CD4-positive, alpha-beta T cell (primary cell): Measurements from ENCODE around the gene MCCC1. TPM values are rescaled to one million over a fixed set of nuclear protein-coding genes. Genes with fewer than 3 reads are reported as not detected.

Experiments
- ATAC-seq: fragments of 200-7000 bp; cut with Tn5 transposase; one replicate; pipeline ENCODE4 v1.10.0; 2022; ENCODE audit warnings: mild to moderate bottlenecking; ENCODE audit not compliant: poor library complexity
- CTCF ChIA-PET: fragments of 350-600 bp; sonication (Branson Sonifier 250); formaldehyde crosslinking; loops from one replicate; lab custom pipeline; 2021; ENCODE audit warnings: antibody characterized with exemption, inconsistent platforms; lab: Charles Lee
- POLR2A ChIA-PET: fragments of 350-600 bp; sonication (Branson Sonifier 250); formaldehyde crosslinking; loops from one replicate; lab custom pipeline; 2021; ENCODE audit warnings: antibody characterized with exemption, inconsistent platforms; lab: Charles Lee
- DNase-seq, 14 experiments: peaks; one replicate each; pipeline ENCODE4 v3.0.0-alpha.2; 2013 to 2020; ENCODE audit warnings: mixed read lengths in 2 of 14
- H3K27ac ChIP-seq, 2 donors: one replicate each; pipeline versions ENCODE4 v1.5.1 to v1.7.0; 2013; ENCODE audit warnings: low read length in 2 of 2, low read depth in 1 of 2, mild to moderate bottlenecking in 1 of 2
- H3K27me3 ChIP-seq, 2 experiments: 1 replicate in 1 of 2; 2 replicates in 1 of 2; pipeline versions ENCODE4 v1.6.1 to v1.7.0; 2013; ENCODE audit warnings: low read length in 2 of 2, control low read depth in 1 of 2, mild to moderate bottlenecking in 1 of 2, moderate library complexity in 1 of 2; ENCODE audit not compliant: insufficient read depth in 2 of 2, control insufficient read depth in 1 of 2
- H3K36me3 ChIP-seq: one replicate; pipeline ENCODE4 v1.6.1; 2013; ENCODE audit warnings: low read length, control low read depth; ENCODE audit not compliant: insufficient read depth
- H3K4me1 ChIP-seq: one replicate; pipeline ENCODE4 v1.6.1; 2013; ENCODE audit warnings: low read length, control low read depth; ENCODE audit not compliant: insufficient read depth
- H3K4me3 ChIP-seq: one replicate; pipeline ENCODE4 v1.5.1; 2013; ENCODE audit warnings: mild to moderate bottlenecking, low read length, moderate library complexity
- H3K9me3 ChIP-seq, 2 experiments: 1 replicate in 1 of 2; 2 replicates in 1 of 2; pipeline versions ENCODE4 v1.6.1 to v1.7.0; 2013; ENCODE audit warnings: low read length in 2 of 2, mild to moderate bottlenecking in 2 of 2, control low read depth in 1 of 2, moderate library complexity in 1 of 2; ENCODE audit not compliant: control insufficient read depth in 1 of 2, insufficient read depth in 1 of 2
- H3K27ac Mint-ChIP-seq: one replicate; pipeline ENCODE4 v1.8.0; 2020; ENCODE audit warnings: mixed read lengths
- H3K27me3 Mint-ChIP-seq: one replicate; pipeline ENCODE4 v1.8.0; 2021; ENCODE audit warnings: mixed read lengths
- H3K36me3 Mint-ChIP-seq: one replicate; pipeline ENCODE4 v1.8.0; 2021; ENCODE audit warnings: low read depth, mixed read lengths
- H3K4me1 Mint-ChIP-seq: one replicate; pipeline ENCODE4 v1.8.0; 2021; ENCODE audit warnings: low read depth, mixed read lengths
- H3K4me3 Mint-ChIP-seq: one replicate; pipeline ENCODE4 v1.8.0; 2020; ENCODE audit warnings: mild to moderate bottlenecking, mixed read lengths
- H3K9me3 Mint-ChIP-seq: one replicate; pipeline ENCODE4 v1.8.0; 2020; ENCODE audit warnings: mixed read lengths
- intact Hi-C, 2 experiments: fragments of 100-400 bp; cut with DNase I in 1 of 2; cut with micrococcal nuclease in 1 of 2; formaldehyde crosslinking; loops; one replicate each; pipeline versions ENCODE4 v1.15.1 to v1.9.0; 2023 to 2025; cut with DNase I, micrococcal nuclease
- total RNA-seq, 174 experiments: library from RNA in 2 of 174; stranded (reverse) in 2 of 174; gene quantifications; one replicate each; pipeline ENCODE4 v1.2.3 and lab custom pipeline; 2021 to 2026
- TF ChIP-seq, protein P1 (sequence below): fragments of 200-600 bp; IDR thresholded peaks from one replicate; pipeline ENCODE4 v1.8.0; 2022; ENCODE audit warnings: antibody characterized with exemption, mild to moderate bottlenecking

The MCCC1 gene
- total RNA-seq, 2 experiments from 2014 or later, result 16.4 to 16.7 TPM

DNA sequence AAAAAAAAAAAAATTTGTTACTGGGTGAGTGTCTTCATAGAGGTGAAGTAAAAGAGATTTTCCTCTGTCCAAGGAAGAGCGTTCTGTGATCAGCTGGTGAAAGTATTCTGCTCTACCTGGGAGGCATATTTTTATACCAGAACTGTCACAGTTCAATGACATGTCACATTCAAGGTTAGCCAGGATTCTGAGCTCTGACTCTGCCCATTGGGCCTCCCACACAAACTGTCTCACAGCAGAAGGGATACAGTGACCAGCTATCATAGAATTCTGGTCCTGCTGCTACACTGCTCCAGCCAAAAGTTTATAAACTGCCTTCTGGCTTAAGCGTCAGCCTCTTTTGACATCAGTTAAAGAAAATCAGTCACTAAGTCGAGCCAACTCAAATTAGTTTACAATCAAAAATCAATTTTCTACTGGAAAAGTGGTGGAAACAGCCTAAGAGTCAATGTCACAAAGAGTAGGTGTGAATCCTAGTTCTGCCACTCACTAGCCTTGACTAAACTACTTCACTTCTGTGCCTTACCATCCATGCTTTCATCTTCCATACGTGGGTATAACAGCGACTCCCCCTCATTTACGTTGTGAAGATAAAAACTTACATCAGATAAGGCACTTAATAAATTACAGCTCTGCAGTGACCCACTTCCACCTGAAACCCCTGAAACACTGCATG, 66.3 kb downstream of the MCCC1 start:
- H3K27ac ChIP-seq, result no peak overlapping the region
- Mint-ChIP-seq H3K27me3 (no peaks in the 10 kb centered on the region), H3K36me3 (peaks cover 87% of the 10 kb centered on the region), H3K27ac (no peak overlapping the region), H3K9me3 (no peaks in the 10 kb centered on the region), H3K4me3 (no peak overlapping the region), H3K4me1 (no peaks in the 10 kb centered on the region)
- no peak overlapping the region for H3K4me3 ChIP-seq
- DNase-seq (no peak), ATAC-seq (no peak)
- TF ChIP-seq, protein P1, sequence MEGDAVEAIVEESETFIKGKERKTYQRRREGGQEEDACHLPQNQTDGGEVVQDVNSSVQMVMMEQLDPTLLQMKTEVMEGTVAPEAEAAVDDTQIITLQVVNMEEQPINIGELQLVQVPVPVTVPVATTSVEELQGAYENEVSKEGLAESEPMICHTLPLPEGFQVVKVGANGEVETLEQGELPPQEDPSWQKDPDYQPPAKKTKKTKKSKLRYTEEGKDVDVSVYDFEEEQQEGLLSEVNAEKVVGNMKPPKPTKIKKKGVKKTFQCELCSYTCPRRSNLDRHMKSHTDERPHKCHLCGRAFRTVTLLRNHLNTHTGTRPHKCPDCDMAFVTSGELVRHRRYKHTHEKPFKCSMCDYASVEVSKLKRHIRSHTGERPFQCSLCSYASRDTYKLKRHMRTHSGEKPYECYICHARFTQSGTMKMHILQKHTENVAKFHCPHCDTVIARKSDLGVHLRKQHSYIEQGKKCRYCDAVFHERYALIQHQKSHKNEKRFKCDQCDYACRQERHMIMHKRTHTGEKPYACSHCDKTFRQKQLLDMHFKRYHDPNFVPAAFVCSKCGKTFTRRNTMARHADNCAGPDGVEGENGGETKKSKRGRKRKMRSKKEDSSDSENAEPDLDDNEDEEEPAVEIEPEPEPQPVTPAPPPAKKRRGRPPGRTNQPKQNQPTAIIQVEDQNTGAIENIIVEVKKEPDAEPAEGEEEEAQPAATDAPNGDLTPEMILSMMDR, result no peak
- no peaks in the 10 kb centered on the region for H3K9me3 ChIP-seq
- no peaks in the 10 kb centered on the region for H3K27me3 ChIP-seq
- intact Hi-C loops, result no loop called here
- ChIA-PET POLR2A (no interaction called here), CTCF (no interaction called here)
- no peaks in the 10 kb centered on the region for H3K4me1 ChIP-seq
- H3K36me3 ChIP-seq, result peaks cover 45% of the 10 kb centered on the region

DNA sequence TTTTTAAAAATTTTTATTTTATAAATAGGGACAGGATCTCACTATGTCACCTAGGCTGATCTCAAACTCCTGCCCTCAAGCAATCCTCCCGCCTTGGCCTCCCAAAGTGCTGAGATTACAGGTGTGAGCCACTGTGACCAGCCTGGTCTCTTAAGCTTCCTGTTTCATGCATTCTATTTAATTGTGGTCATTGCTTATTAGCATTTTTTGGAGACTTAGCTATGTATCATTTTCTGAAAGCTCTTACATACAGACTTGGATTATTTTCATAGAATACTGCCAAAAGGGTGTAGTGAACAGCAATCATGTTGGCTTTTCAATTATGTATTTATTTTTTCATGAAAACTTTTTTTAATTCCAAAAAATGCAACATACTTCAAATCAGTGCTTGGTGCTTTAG, 67.5 kb downstream of the MCCC1 start:
- TF ChIP-seq, protein P1, result no peak
- Histone ChIP-seq H3K36me3 (peaks cover 33% of the 10 kb centered on the region), H3K9me3 (no peaks in the 10 kb centered on the region), H3K27me3 (no peaks in the 10 kb centered on the region), H3K4me1 (no peaks in the 10 kb centered on the region), H3K27ac (no peak overlapping the region), H3K4me3 (no peak overlapping the region)
- Mint-ChIP-seq H3K4me3 (no peak overlapping the region), H3K27me3 (no peaks in the 10 kb centered on the region), H3K36me3 (peaks cover 85% of the 10 kb centered on the region), H3K27ac (no peak overlapping the region), H3K4me1 (no peaks in the 10 kb centered on the region), H3K9me3 (no peaks in the 10 kb centered on the region)
- POLR2A ChIA-PET, result no interaction called here
- intact Hi-C loops, result no loop called here
- CTCF ChIA-PET, result interaction anchor here (0.6 to 0.7 kb wide), 2 partner anchors 43 to 50 kb away, joined by 3 to 4 read pairs; no protein-coding TSS in a partner anchor
- ATAC-seq, result no peak
- DNase-seq, result no peak

DNA sequence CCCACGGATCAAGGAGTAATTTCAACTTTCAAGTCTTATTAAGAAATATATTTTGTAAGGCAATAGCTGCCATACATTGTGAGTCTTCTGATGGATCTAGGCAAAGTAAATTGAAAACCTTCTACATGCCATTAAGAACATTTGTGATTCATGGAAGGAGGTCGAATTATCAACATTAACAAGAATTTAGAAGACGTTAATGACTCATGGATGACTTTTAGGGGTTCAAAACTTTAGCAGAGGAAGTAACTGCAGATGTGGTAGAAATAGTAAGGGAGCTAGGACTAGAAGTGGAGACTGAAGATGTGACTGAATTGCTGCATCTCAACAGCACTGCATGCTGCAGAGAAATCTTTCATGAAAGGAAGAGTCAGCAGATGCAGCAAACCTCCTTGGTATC, 70.9 kb downstream of the MCCC1 start:
- TF ChIP-seq, protein P1, result no peak
- Histone ChIP-seq H3K4me3 (no peak overlapping the region), H3K27ac (no peak overlapping the region), H3K36me3 (peaks cover 35% of the 10 kb centered on the region), H3K9me3 (no peaks in the 10 kb centered on the region), H3K4me1 (no peaks in the 10 kb centered on the region), H3K27me3 (no peaks in the 10 kb centered on the region)
- intact Hi-C loops, result loop anchor here in 1 of 2 experiments (10.0 kb wide), 1 partner anchor 124 kb away; no protein-coding TSS in a partner anchor
- no peaks in the 10 kb centered on the region for H3K27me3 Mint-ChIP-seq
- CTCF ChIA-PET, result no interaction called here
- H3K27ac Mint-ChIP-seq, result no peak overlapping the region
- DNase-seq (no peak), ATAC-seq (no peak)
- peaks cover 82% of the 10 kb centered on the region for H3K36me3 Mint-ChIP-seq
- H3K9me3 Mint-ChIP-seq, result no peaks in the 10 kb centered on the region
- POLR2A ChIA-PET, result no interaction called here
- no peaks in the 10 kb centered on the region for H3K4me1 Mint-ChIP-seq
- H3K4me3 Mint-ChIP-seq, result no peak overlapping the region
